ENCODE results near the gene BAG2. TPM values are rescaled to one million over a fixed set of nuclear protein-coding genes. Genes with fewer than 3 reads are reported as not detected.

BAG2 gene
- total RNA-seq, 2 donors from 2014 or later, result 7.1 to 7.9 TPM

DNA sequence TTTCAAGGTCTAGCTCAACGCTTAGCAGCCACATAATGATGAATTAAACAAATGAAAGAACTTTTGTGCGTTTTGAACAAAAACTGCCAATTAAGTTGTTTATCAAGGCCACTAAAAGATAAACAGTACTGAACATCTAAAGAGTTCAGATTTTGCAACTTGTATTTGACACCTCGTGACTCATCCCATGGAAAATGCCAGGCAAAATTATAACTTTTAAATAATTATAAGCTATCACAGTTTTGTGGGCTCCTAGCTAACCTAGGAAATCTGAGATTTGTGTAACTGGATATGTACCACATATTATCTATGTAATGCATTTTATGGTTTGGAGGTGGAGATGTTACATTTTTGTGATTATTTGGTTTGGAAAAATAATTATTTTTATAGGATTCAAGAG is 9.6 kb upstream of the BAG2 start:
- Mint-ChIP-seq H3K27ac (no peak overlapping the region), H3K36me3 (peaks cover 28 to 50% of the 10 kb centered on the region in 2 donors), H3K9me3 (peaks cover 4 to 18% of the 10 kb centered on the region in 2 donors)
- ATAC-seq (no peak), DNase-seq (ENCODE audit: low spot score in 2 of 2) (no peak)

DNA sequence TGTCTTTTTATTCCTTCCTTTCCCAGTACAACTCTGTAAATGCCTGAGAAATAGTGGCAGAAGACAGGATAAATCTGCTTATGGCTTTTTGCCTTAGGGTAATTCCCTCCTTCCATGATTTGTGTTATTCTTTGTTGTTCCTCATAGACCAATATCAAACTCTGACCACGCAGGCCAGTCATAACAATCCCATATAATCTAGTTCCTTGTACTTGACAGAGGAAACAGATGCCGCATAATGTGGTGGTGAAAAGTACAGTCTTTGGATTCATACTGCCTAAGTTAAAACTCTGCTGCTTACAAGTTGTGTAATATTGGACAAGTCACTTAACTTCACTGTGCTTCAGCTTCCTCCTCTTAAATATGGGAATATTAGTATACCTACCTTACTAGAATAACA is 8.2 kb upstream of the BAG2 start:
- no peak for ATAC-seq
- H3K9me3 Mint-ChIP-seq, result peaks cover 4 to 18% of the 10 kb centered on the region in 2 donors
- H3K36me3 Mint-ChIP-seq, result peaks cover 28 to 50% of the 10 kb centered on the region in 2 donors
- no peak for DNase-seq (ENCODE audit: low spot score in 2 of 2)
- no peak overlapping the region for H3K27ac Mint-ChIP-seq

DNA sequence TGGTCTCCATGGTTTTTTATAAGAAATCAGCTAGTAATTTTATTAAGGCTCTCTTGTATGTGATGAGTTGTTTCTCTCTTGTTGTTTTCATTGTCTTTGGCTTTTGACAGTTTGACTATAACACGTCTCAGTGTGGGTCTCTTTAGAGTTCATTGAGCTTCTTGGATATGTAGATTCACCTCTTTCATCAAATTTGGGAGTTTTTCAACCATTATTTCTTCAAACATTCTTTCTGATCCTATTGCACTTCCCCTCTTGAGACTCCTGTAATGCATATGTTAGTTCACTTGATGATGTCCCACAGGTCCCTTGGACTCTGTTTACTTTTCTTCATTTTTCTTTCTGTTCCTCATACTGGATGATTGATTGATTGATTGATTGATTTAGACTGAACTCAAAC is 7.0 kb upstream of the BAG2 start:
- peaks cover 4 to 18% of the 10 kb centered on the region in 2 donors for H3K9me3 Mint-ChIP-seq
- peak overlapping the region in 1 of 2 donors; percentile 51 for H3K27ac Mint-ChIP-seq
- ATAC-seq, result no peak
- DNase-seq (ENCODE audit: low spot score in 2 of 2), result no peak
- H3K36me3 Mint-ChIP-seq, result peaks cover 28 to 49% of the 10 kb centered on the region in 2 donors

DNA sequence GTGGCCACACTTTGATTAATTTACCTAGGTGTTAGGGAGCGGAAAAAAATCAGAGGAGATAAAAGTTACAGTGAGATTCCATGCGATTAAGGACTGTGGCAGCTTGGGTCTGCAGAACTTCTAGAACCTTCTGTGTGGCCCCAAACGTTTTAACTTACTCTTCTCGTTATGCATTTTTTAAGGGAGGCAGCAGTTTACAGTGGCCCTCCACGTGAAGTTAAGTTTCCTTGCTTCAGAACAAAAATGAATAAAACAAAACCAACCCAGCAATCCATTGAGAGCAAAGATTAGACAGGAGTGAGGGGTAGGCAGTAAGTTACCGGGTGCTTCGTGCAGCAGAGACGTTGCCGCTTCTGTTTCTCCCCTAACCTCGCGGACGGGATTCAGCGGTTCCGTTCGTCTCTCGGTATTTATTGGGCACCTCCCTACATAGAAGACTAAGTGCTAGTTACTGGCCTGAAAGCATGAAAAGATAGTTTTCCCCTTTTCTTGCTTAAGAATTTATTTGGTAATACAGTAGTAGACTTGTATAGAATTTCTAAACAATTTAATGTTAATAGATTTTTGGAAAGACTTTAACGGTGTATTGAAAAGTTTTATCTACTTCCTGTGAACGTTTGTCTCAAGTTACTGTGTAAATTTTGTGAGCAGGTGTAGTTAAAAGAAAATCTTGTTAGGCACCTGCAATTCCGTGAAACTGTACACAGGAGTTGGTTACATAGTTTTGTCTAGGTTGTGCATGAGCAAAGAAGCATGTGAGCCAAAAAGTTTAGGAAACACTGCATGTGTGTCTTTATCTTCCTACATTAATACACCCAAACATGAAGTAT is 1.1 kb downstream of the BAG2 start:
- Mint-ChIP-seq H3K27ac (peak overlapping the region; percentile 95), H3K9me3 (no peaks in the 10 kb centered on the region), H3K36me3 (peaks cover 6 to 9% of the 10 kb centered on the region in 2 donors)
- no peak for DNase-seq (ENCODE audit: low spot score in 2 of 2)
- ATAC-seq, result no peak

DNA sequence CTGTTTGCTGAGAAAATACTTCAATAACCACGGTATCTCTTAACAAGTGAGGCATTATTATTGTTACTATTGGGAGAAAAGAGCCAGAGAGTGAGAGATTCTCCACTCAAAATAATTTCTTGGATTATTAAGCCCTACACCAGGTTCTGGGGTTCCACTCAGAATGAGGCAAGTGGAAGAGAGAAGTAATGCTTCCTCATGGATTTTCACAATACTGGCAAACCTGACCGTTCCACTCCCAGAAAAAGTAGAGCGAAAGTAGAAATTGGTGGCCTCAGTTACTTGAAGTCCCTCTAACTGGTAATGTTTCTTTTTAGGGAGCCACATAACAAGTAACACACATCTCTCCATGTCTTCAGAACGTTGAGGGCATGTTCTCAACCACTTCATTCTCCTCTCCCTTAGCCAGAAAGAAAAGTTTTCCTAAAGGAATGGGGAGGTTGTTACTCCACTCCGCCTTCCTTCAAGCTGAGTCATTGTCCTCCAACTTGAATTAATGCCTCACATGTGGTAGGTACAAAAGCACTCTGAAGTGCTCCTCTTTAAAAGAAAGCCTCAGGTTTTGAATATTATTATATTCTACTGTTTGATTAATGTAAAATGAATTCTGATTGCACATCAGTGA is 1.9 kb downstream of the BAG2 start:
- Mint-ChIP-seq H3K36me3 (peaks cover 6 to 9% of the 10 kb centered on the region in 2 donors), H3K27ac (peak overlapping the region; percentile 95), H3K9me3 (no peaks in the 10 kb centered on the region)
- DNase-seq (ENCODE audit: low spot score in 2 of 2) (no peak), ATAC-seq (no peak)

DNA sequence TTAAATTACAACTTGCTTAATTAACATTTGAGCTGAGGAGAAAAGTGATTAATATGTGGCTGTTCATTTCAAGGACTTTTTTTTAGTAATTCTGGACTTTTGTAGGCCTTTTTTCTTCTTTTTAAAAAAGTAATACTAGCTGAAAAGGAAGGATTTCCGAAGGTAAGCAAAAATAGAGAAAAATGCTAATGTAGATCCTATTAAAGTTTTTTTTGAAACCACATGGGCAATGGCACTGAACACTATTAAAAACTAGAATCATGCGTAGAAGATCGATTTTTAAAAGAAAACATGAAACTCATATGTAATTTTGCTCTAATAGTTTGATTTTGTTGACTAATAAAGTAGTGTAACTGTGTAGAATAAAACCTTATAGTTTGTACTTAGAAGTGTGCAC is 2.4 kb downstream of the BAG2 start:
- ATAC-seq (no peak), DNase-seq (ENCODE audit: low spot score in 2 of 2) (no peak)
- Mint-ChIP-seq H3K9me3 (no peaks in the 10 kb centered on the region), H3K36me3 (peaks cover 6 to 9% of the 10 kb centered on the region in 2 donors), H3K27ac (no peak overlapping the region)

DNA sequence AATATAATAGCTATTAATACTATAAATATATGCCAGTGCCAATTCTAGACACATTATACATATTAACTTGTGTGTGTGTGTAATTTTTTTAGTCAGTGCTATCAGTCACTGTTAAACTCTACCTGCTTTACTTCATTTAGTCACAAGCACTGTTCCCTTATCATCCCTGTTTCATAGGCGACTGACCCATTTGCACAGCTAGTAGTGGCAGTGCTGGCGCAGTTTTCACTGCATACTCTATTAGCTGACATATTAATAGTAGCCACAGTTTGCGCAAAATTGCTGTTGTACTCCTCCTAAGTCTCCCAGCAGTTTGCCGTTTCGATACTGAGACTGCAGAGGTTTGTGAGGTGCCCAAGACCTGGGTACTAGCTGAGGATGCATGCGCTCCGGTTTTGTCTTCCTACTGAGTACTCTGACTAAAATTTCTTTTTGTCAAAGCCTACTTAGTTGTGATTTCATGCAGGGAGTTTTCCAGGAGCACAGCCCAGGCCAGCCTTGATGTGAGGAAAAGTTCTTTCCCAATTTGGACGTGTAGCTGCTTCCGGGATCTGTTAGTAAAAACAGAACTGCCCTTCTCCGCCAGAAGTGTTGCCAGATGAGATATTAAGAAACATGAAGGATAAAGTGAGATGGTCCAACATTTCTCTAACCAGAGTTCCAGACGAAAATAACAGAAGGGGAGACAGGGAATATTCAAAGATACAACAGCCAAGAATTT is 5.6 kb downstream of the BAG2 start:
- ATAC-seq (no peak), DNase-seq (ENCODE audit: low spot score in 2 of 2) (no peak)
- H3K9me3 Mint-ChIP-seq, result no peaks in the 10 kb centered on the region

DNA sequence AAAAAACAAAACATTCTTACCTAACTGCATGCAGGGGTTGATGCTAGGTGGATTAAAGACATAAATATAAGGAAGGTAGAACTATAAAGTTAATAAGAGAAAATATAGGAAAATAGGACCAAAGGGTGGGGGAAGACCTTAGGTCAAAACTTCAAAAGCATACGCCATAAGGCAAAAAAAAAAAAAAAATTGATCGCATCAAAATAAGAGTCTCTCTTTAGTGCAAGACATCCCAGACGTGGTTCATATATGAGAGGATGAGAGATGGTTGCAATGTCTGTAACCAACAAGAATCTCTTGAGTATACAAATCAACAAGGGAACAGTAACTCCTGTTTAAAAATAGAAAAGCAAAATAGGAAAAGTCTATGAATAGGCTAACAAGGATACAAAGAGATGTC is 8.5 kb downstream of the BAG2 start:
- no peaks in the 10 kb centered on the region for H3K9me3 Mint-ChIP-seq
- peaks cover 0 to 6% of the 10 kb centered on the region in 2 donors for H3K36me3 Mint-ChIP-seq
- DNase-seq (ENCODE audit: low spot score in 2 of 2) (no peak), ATAC-seq (no peak)
- no peak overlapping the region for H3K27ac Mint-ChIP-seq

More for the DNA sequence above, 5.6 kb downstream of the BAG2 start:
- peak overlapping the region in 1 of 2 donors; percentile 47 for H3K27ac Mint-ChIP-seq
- H3K36me3 Mint-ChIP-seq, result peaks cover 6 to 11% of the 10 kb centered on the region in 2 donors

DNA sequence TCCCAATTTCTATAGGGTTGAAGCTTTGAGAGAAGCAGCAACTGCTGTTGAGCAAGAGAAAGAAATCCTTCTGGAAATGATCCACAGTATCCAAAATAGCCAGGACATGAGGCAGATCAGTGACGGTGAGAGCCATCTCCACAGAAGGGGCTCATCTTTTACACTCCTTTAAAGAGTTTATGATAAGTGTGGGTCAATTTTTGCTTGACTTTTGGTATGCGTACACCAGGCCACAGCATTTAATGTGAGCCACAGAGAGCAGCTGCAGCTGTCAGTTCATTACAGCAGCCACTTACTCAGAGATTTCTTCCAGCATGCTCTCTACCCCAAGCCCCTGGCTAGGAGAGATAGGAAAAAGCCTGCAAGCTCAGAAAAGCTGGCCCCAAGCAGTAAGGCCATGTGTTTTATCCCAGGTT is 9.9 kb downstream of the BAG2 start:
- H3K9me3 Mint-ChIP-seq, result no peaks in the 10 kb centered on the region
- H3K36me3 Mint-ChIP-seq, result peaks cover 0 to 12% of the 10 kb centered on the region in 2 donors
- DNase-seq (ENCODE audit: low spot score in 2 of 2) (no peak), ATAC-seq (no peak)
- peak overlapping the region in 1 of 2 donors; percentile 58 for H3K27ac Mint-ChIP-seq

DNA sequence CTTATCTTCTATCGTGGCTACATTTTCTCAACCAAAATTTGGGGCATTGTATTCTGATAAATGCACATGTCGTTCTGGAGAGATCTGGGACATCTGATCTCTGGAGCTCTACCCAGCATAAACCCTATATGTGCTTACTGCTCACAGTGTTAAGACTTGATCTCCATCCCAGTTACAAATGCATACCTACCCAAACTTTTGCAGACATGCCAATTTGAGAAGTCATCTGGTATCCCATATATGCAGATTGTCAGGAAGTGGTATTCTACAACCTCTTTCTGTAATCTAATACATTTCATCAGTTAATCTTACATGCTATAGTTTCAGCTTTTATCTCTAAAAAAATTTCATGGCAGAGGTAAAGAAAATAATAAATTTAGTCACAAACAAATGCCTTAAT is 11.2 kb downstream of the BAG2 start:
- H3K9me3 Mint-ChIP-seq, result no peaks in the 10 kb centered on the region
- peak in 1 of 2 donors; percentile 11 for ATAC-seq
- peaks cover 0 to 12% of the 10 kb centered on the region in 2 donors for H3K36me3 Mint-ChIP-seq
- H3K27ac Mint-ChIP-seq, result no peak overlapping the region
- DNase-seq (ENCODE audit: low spot score in 2 of 2), result no peak

DNA sequence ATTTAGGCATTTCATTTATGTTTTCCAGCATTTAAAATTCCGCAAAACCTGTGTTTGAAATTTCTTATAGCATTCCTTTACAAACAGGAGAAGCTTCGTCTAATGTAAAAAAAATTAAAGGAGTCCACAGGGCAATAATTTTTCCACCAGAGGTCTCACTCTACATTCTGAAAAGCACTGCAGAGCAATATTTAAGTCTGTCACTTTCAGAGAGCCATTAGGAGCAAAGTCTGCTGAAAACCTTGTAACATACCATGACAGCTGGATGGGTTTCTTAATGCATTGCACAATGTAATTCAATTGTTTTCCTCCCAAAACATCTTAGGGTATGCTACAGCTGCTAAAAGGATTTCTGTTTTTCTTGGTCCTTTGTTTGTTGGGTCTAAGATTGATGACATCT is 18.0 kb downstream of the BAG2 start:
- ATAC-seq, result no peak
- DNase-seq (ENCODE audit: low spot score in 2 of 2), result no peak
- no peak overlapping the region for H3K27ac Mint-ChIP-seq
- H3K9me3 Mint-ChIP-seq, result no peaks in the 10 kb centered on the region
- peaks cover 0 to 6% of the 10 kb centered on the region in 2 donors for H3K36me3 Mint-ChIP-seq

DNA sequence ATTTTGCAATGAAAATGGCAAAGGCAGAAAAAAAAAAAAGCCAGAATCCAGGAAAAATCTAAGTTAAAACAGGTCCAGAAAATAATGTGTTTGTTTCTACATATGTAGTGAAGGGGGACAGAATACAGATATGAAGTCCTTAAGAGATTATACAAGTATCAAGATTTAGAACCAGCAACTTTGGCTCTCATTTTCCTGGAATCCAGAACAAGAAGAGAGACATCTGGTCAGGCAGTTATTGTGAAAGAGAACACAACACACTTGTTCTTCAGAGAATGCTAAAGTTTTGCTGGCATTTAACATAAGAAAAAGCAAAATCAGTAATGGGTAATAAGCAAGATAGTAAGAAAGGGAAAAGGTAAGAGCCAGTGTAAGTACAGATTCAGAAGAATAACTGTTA is 21.1 kb downstream of the BAG2 start:
- peaks cover 0 to 6% of the 10 kb centered on the region in 2 donors for H3K36me3 Mint-ChIP-seq
- no peak overlapping the region for H3K27ac Mint-ChIP-seq
- no peaks in the 10 kb centered on the region for H3K9me3 Mint-ChIP-seq
- DNase-seq (ENCODE audit: low spot score in 2 of 2) (no peak), ATAC-seq (no peak)

DNA sequence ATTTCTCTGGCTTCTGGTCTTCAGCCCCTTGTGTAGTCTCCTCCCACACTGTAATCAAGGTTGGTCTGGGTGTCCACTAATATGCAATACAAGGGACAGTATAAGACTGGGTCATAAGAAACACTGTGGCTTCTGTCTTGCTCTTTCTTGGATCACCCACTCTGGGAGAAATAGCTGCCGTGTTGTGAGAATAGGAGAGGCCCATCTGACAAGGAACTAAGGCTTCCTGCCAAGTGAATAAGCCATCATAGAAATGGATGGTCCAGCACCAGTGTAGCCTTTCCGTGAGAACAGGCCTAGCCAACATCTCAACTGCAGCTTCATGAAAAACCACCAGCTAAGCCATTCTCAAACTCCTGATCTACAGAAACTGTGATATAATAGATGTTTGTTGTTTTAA is 23.3 kb downstream of the BAG2 start:
- H3K36me3 Mint-ChIP-seq, result peaks cover 0 to 6% of the 10 kb centered on the region in 2 donors
- no peak overlapping the region for H3K27ac Mint-ChIP-seq
- no peak for DNase-seq (ENCODE audit: low spot score in 2 of 2)
- H3K9me3 Mint-ChIP-seq, result no peaks in the 10 kb centered on the region
- no peak for ATAC-seq

DNA sequence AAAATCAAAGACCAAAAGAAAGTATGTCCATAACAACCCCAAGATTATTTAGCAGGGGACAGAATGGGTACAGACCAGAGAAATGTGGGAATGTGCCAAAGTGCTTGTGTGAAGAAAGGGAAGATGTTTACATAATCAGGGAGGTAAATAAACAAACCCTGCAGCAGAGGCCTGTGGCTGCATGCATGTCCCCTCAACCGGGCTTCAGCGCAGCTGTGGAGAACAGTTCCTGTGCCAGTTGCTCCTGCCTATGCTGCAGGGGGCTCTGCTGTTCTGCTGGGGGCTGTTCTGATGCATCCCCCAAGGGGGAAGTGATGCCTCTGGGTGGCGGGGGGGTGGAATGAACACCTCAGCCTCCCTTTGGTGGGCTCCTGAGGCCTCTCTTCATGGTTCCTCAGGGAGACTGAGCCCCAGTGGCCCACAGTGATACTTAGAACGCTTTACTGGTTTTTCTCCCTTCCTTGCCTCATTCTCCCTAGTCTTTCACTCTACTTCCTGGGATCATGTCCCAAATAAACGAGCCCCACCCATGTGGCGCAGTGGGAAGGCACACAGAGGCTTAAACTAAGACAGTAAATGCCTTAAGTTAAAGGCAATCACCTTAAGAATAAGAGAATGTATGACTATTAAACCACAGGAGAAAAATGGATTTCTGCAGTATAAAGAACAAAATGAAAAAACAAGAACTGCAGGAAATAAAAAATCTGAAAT is 27.0 kb downstream of the BAG2 start:
- DNase-seq (ENCODE audit: low spot score in 2 of 2), result no peak
- H3K27ac Mint-ChIP-seq, result no peak overlapping the region
- peaks cover 0 to 6% of the 10 kb centered on the region in 2 donors for H3K36me3 Mint-ChIP-seq
- no peaks in the 10 kb centered on the region for H3K9me3 Mint-ChIP-seq
- no peak for ATAC-seq

DNA sequence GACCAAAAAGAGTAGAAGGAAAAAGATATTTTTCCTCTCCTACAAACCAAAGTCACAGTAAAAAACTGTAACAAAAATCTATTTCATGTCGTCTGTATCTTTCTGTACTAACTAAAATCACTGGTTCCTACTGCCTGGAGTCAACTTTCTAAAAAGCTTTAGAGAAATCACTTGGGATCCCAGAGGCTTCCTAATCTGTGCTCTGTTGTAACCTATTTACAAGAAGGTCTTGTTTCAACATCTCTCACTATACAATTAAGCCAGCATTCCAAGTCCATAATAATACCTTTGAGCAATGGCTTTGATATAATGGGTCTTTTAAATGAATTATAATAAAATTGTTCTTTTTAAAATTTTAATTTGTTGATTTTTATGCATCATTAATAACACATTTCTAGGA is 29.6 kb downstream of the BAG2 start:
- Mint-ChIP-seq H3K9me3 (no peaks in the 10 kb centered on the region), H3K27ac (no peak overlapping the region), H3K36me3 (peaks cover 0 to 6% of the 10 kb centered on the region in 2 donors)
- ATAC-seq, result no peak
- DNase-seq (ENCODE audit: low spot score in 2 of 2), result no peak

DNA sequence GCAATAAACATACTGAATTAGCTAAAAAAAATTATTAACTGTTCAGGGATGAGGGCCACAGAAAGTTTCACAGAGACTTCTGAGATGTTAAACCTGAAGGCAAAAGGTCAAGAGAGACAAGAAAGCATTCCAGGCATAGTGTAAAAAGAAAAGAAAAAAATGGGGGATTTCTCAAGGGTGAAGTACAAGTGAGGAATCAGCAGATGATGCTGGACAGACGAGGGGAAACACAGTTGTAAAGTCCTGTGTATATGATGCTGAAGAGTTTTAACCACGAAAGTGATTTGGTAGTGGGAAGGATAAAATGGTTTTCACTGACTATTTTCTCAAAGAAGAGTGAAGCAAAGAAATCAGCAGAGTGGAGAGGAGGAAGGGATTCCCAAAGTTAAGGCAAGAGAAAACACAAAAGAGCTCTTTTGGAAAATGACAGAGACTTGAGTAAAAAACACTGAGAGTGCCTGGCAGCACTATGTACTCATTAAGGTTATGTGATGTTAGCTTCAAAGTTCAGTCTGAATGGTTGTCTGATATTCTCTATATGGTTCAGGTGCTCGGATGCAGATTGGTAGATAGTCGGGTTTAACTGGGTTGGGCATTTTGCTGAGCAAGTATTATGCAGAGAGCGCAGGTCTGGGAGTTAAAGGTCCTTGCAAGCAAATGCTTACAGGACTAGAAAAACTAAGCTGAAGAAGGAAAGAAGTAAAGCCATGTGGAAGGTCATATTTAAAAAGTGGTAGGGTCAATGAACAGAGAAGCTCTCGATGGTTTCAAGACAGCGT is 33.6 kb downstream of the BAG2 start:
- DNase-seq (ENCODE audit: low spot score in 2 of 2), result no peak
- Mint-ChIP-seq H3K36me3 (no peaks in the 10 kb centered on the region), H3K9me3 (no peaks in the 10 kb centered on the region), H3K27ac (no peak overlapping the region)
- ATAC-seq, result no peak

All from activated naive CD4-positive, alpha-beta T cell treated with anti-CD3 and anti-CD28 coated beads, Interleukin-2, amount 50 U/mL, for 72 hours (primary cell).